ENCODE measurements around the gene LHX4.

GRCh38 chr1:180228648-180229482 is 1.2 kb upstream of the LHX4 start:
- no peak for TF ChIP-seq CTCF (IDR thresholded peaks at IDR 0.05)
- TF ChIP-seq POLR2A (IDR thresholded peaks at IDR 0.05) = no peak

Data from breast epithelium (tissue), 3 donors.